GM12891 (cell line): ENCODE data around the gene NUP93.

Source experiments
- PAX5 ChIP-seq: IDR thresholded peaks from 2 replicates; pipeline ENCODE4 v1.6.1; 2011; ENCODE audit warnings: low read length, moderate library complexity, mild to moderate bottlenecking; ENCODE audit not compliant: insufficient read depth, severe bottlenecking
- POLR2A ChIP-seq: IDR thresholded peaks from 2 replicates; pipeline ENCODE4 v1.6.1; 2011; ENCODE audit warnings: low read depth, low read length, control low read depth
- POLR2AphosphoS5 ChIP-seq: IDR thresholded peaks from 2 replicates; pipeline ENCODE4 v1.6.1; 2011; ENCODE audit warnings: low read depth, low read length, control low read depth
- POU2F2 ChIP-seq: IDR thresholded peaks from 2 replicates; pipeline ENCODE4 v1.6.1; 2011; ENCODE audit warnings: low read depth, mild to moderate bottlenecking, control low read depth, low read length, moderate library complexity
- TAF1 ChIP-seq: IDR thresholded peaks from 2 replicates; pipeline ENCODE4 v1.6.1; 2011; ENCODE audit warnings: low read depth, low read length, control low read depth

GRCh38 chr16:56880176-56880575, 150.2 kb downstream of the NUP93 start:
- TF ChIP-seq POU2F2 (no peak), POLR2AphosphoS5 (no peak), POLR2A (no peak), TAF1 (no peak), PAX5 (no peak)
